Psoas muscle (tissue), 8 donors: ENCODE results near the gene PGRMC2. TPM values are rescaled to one million over a fixed set of nuclear protein-coding genes. Genes with fewer than 3 reads are reported as not detected.

Experiments
- ATAC-seq, 4 donors: fragments of 200-7000 bp; cut with Tn5 transposase; one replicate each; pipeline ENCODE4 v1.9.1; 2020; ENCODE audit warnings: moderate library complexity in 3 of 4, mild to moderate bottlenecking in 2 of 4
- DNase-seq, 2 donors: peaks; one replicate each; pipeline ENCODE4 v3.0.0-alpha.2; 2020
- H3K27ac ChIP-seq: fragments of 200-600 bp; one replicate; pipeline ENCODE4 v1.8.0; 2022
- H3K27me3 ChIP-seq, 3 donors: fragments of 200-600 bp in 1 of 3; one replicate each; pipeline versions ENCODE4 v1.6.1 to v1.8.0; 2013 to 2022; ENCODE audit warnings: low read length in 2 of 3, mild to moderate bottlenecking in 2 of 3, moderate library complexity in 1 of 3; ENCODE audit not compliant: insufficient read depth in 3 of 3
- H3K36me3 ChIP-seq, 2 donors: fragments of 200-600 bp in 1 of 2; one replicate each; pipeline versions ENCODE4 v1.6.1 to v1.8.0; 2013 to 2022; ENCODE audit warnings: low read depth in 1 of 2, mild to moderate bottlenecking in 1 of 2, moderate library complexity in 1 of 2; ENCODE audit not compliant: insufficient read depth in 1 of 2
- H3K4me1 ChIP-seq: fragments of 200-600 bp; one replicate; pipeline ENCODE4 v1.8.0; 2022
- H3K4me3 ChIP-seq: fragments of 200-600 bp; one replicate; pipeline ENCODE4 v1.8.0; 2022; ENCODE audit warnings: mild to moderate bottlenecking
- H3K9me3 ChIP-seq: fragments of 200-600 bp; one replicate; pipeline ENCODE4 v1.8.0; 2022
- CTCF ChIP-seq: fragments of 200-600 bp; IDR thresholded peaks from one replicate; pipeline ENCODE4 v1.8.0; 2022; ENCODE audit warnings: antibody characterized with exemption
- WGBS, 3 donors: extraction: QIAGEN DNeasy Blood & Tissue Kit; methylation state at CpG; one replicate each; pipeline versions ENCODE4 v1.1.6 to v1.1.7; 2013; 5-methylcytosine and 5-hydroxymethylcytosine counted together
- intact Hi-C, 2 donors: fragments of 100-400 bp; cut with DNase I; formaldehyde crosslinking; loops; one replicate each; pipeline versions ENCODE4 v1.11.0 to v1.14.2; 2022
- polyA plus RNA-seq, 3 donors: library from polyadenylated mRNA; stranded (reverse); fragments of 200-250 nt; gene quantifications; one replicate each; pipeline ENCODE4 v1.2.3, GENCODE V29; 2013
- total RNA-seq, 4 donors: library from RNA; stranded (reverse); fragmentation: NEBNext Ultra II Directional in 2 of 4; extraction: Animal tissue kit (Norgen Biotek cat#: 25700) in 2 of 4; gene quantifications; one replicate each; pipeline versions ENCODE4 v1.2.1 to v1.2.4, GENCODE V29; 2021 to 2023
- donor health status: healthy with polysubstance abuse.
- donor health status: DM: no; HTN: no; CAD: no; lungs with moderate emphysema.
- donor health status: Bipolar disorder and iron deficiency.
- donor health status: healthy.
- donor health status: DM: yes; HTN: yes; CAD: no.
- donor health status: DM: no; HTN: no; CAD: no.
- donor health status: DM: no; HTN: no; CAD: no.
- donor health status: DM: yes; HTN: yes; CAD: no.

The PGRMC2 gene
- total and polyA plus RNA-seq, 7 donors, result 21.9 to 43.2 (median 32.4) TPM

GRCh38 chr4:128290526-128290925 is 2.9 kb upstream of the PGRMC2 start:
- no peak overlapping the region for H3K4me3 ChIP-seq
- intact Hi-C loops, result no loop called here
- TF ChIP-seq CTCF, result no peak
- H3K4me1 ChIP-seq, result peaks cover 10% of the 10 kb centered on the region
- H3K36me3 ChIP-seq, result no peaks in the 10 kb centered on the region
- H3K27me3 ChIP-seq, result no peaks in the 10 kb centered on the region
- H3K27ac ChIP-seq, result no peak overlapping the region
- ATAC-seq, result no peak
- H3K9me3 ChIP-seq, result no peaks in the 10 kb centered on the region
- no peak for DNase-seq
- 86 to 90% (median 89%) methylated on average over 3 of the region's 3 CpGs for WGBS, 3 donors

GRCh38 chr4:128289523-128290158 is 2.0 kb upstream of the PGRMC2 start:
- no peak for TF ChIP-seq CTCF
- DNase-seq (no peak), ATAC-seq (no peak)
- Histone ChIP-seq H3K27ac (no peak overlapping the region), H3K9me3 (no peaks in the 10 kb centered on the region), H3K27me3 (no peaks in the 10 kb centered on the region), H3K4me3 (no peak overlapping the region), H3K36me3 (no peaks in the 10 kb centered on the region), H3K4me1 (peaks cover 19% of the 10 kb centered on the region)
- intact Hi-C loops, result loop anchor here in 1 of 2 donors (5.0 to 10.0 kb wide), 4 partner anchors 103 to 803 kb away; partner anchors contain the start of gene SCLT1
- WGBS, 3 donors, result 63 to 98% (median 75%) methylated on average over 2 of the region's 2 CpGs

- 5 to 7% (median 6%) methylated on average over 13 of the region's 13 CpGs for WGBS, 3 donors
- Histone ChIP-seq H3K9me3 (no peaks in the 10 kb centered on the region), H3K4me3 (peak overlapping the region; percentile 87), H3K36me3 (no peaks in the 10 kb centered on the region), H3K27me3 (no peaks in the 10 kb centered on the region), H3K27ac (peak overlapping the region; percentile 95), H3K4me1 (peaks cover 28% of the 10 kb centered on the region)
- intact Hi-C loops, result loop anchor here in 1 of 2 donors (5.0 to 10.0 kb wide), 4 partner anchors 104 to 804 kb away; partner anchors contain the start of gene SCLT1
- DNase-seq (no peak), ATAC-seq (no peak)
- TF ChIP-seq CTCF, result no peak
Observed at GRCh38 chr4:128288689-128289106, 1.1 kb upstream of the PGRMC2 start.

GRCh38 chr4:128287871-128288688 is 467 bp upstream of the PGRMC2 start:
- Histone ChIP-seq H3K27me3 (no peaks in the 10 kb centered on the region), H3K9me3 (no peaks in the 10 kb centered on the region), H3K4me3 (peak overlapping the region; percentile 87), H3K27ac (peak overlapping the region; percentile 95), H3K36me3 (no peaks in the 10 kb centered on the region), H3K4me1 (peaks cover 28% of the 10 kb centered on the region)
- WGBS, 3 donors, result 0% methylated on average over 62 to 86 of the region's 86 CpGs
- DNase-seq (peak; percentile 99 to 100), ATAC-seq (peak; percentile 91 to 94 (median 92))
- TF ChIP-seq CTCF, result peak; percentile 25
- intact Hi-C loops, result loop anchor here in 1 of 2 donors (5.0 to 10.0 kb wide), 4 partner anchors 104 to 804 kb away; partner anchors contain the start of gene SCLT1
